ENCODE results near the gene GRB14.

- TF ChIP-seq, protein P1, sequence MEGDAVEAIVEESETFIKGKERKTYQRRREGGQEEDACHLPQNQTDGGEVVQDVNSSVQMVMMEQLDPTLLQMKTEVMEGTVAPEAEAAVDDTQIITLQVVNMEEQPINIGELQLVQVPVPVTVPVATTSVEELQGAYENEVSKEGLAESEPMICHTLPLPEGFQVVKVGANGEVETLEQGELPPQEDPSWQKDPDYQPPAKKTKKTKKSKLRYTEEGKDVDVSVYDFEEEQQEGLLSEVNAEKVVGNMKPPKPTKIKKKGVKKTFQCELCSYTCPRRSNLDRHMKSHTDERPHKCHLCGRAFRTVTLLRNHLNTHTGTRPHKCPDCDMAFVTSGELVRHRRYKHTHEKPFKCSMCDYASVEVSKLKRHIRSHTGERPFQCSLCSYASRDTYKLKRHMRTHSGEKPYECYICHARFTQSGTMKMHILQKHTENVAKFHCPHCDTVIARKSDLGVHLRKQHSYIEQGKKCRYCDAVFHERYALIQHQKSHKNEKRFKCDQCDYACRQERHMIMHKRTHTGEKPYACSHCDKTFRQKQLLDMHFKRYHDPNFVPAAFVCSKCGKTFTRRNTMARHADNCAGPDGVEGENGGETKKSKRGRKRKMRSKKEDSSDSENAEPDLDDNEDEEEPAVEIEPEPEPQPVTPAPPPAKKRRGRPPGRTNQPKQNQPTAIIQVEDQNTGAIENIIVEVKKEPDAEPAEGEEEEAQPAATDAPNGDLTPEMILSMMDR (IDR thresholded peaks at IDR 0.05; ENCODE audit: insufficient read depth, low read length), result no peak
- TF ChIP-seq POLR2AphosphoS5 (IDR thresholded peaks at IDR 0.05; ENCODE audit: low read depth), result no peak
- TF ChIP-seq, protein P2, sequence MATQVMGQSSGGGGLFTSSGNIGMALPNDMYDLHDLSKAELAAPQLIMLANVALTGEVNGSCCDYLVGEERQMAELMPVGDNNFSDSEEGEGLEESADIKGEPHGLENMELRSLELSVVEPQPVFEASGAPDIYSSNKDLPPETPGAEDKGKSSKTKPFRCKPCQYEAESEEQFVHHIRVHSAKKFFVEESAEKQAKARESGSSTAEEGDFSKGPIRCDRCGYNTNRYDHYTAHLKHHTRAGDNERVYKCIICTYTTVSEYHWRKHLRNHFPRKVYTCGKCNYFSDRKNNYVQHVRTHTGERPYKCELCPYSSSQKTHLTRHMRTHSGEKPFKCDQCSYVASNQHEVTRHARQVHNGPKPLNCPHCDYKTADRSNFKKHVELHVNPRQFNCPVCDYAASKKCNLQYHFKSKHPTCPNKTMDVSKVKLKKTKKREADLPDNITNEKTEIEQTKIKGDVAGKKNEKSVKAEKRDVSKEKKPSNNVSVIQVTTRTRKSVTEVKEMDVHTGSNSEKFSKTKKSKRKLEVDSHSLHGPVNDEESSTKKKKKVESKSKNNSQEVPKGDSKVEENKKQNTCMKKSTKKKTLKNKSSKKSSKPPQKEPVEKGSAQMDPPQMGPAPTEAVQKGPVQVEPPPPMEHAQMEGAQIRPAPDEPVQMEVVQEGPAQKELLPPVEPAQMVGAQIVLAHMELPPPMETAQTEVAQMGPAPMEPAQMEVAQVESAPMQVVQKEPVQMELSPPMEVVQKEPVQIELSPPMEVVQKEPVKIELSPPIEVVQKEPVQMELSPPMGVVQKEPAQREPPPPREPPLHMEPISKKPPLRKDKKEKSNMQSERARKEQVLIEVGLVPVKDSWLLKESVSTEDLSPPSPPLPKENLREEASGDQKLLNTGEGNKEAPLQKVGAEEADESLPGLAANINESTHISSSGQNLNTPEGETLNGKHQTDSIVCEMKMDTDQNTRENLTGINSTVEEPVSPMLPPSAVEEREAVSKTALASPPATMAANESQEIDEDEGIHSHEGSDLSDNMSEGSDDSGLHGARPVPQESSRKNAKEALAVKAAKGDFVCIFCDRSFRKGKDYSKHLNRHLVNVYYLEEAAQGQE (IDR thresholded peaks at IDR 0.05; ENCODE audit: insufficient replicate concordance, low read depth), result no peak
- TF ChIP-seq GABPA (IDR thresholded peaks at IDR 0.05; ENCODE audit: low read depth), result no peak
Measured at GRCh38 chr2:164662868-164663631, 41.8 kb upstream of the GRB14 start.

All from HL-60 (cell line).